ENCODE data around the gene PAXIP1.

PAXIP1 gene

GRCh38 chr7:154909241-154910105 lies 93.5 kb downstream of the PAXIP1 start:
- Mint-ChIP-seq H3K9me3 (no peaks in the 10 kb centered on the region), H3K36me3 (ENCODE audit: low read depth) (no peaks in the 10 kb centered on the region), H3K27ac (no peak overlapping the region), H3K27me3 (ENCODE audit: low read depth) (peaks cover 3% of the 10 kb centered on the region), H3K4me3 (no peak overlapping the region), H3K4me1 (ENCODE audit: low read depth) (peaks cover 4% of the 10 kb centered on the region)
- no peak for DNase-seq (ENCODE audit: low spot score)

DNA sequence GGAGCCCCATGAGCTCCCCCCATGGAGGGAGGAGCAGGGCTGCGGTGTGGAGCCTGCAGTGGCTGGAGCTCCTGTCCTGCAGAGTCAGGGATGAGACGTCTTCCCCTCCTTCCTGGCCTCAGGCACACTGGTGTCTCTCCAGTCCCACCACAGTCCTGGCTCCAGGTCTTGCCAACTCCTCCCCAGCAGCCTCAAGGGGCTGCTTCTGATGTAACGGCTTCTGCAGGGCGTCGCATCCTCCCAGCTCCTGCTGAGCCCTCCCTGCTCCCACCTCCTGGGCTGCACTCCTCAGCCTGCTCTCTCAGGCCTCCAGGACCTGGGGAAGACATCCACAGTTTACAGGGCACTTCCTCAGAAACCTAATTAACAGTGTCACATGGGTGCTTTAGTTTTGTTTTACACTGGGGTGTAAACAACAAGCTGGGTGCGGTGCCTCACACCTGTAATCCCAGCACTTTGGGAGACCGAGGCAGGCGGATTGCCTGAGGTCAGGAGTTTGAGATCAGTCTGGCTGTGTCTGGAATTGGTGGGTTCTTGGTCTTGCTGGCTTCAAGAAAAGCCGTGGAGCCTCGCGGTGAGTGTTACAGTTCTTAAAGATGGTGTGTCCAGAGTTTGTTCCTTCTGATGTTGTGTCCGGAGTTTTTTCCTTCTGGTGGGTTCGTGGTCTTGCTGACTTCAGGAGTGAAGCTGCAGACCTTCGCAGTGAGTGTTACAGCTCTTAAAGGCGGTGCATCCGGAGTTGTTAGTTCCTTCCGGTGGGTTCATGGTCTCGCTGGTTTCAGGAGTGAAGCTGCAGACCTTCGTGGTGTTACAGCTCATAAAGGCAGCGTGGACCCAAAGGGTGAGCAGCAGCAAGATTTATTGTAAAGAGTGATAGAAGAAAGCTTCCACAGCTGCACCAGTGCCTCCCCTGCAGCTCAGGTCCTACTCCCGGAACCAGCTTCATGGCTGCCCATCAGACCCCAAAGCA lies 95.0 kb downstream of the PAXIP1 start:
- H3K4me3 Mint-ChIP-seq, result peak overlapping the region; percentile 4
- DNase-seq (ENCODE audit: low spot score), result no peak
- no peaks in the 10 kb centered on the region for H3K9me3 Mint-ChIP-seq
- no peaks in the 10 kb centered on the region for H3K4me1 Mint-ChIP-seq (ENCODE audit: low read depth)
- no peak overlapping the region for H3K27ac Mint-ChIP-seq
- H3K27me3 Mint-ChIP-seq (ENCODE audit: low read depth), result no peaks in the 10 kb centered on the region
- no peaks in the 10 kb centered on the region for H3K36me3 Mint-ChIP-seq (ENCODE audit: low read depth)

DNA sequence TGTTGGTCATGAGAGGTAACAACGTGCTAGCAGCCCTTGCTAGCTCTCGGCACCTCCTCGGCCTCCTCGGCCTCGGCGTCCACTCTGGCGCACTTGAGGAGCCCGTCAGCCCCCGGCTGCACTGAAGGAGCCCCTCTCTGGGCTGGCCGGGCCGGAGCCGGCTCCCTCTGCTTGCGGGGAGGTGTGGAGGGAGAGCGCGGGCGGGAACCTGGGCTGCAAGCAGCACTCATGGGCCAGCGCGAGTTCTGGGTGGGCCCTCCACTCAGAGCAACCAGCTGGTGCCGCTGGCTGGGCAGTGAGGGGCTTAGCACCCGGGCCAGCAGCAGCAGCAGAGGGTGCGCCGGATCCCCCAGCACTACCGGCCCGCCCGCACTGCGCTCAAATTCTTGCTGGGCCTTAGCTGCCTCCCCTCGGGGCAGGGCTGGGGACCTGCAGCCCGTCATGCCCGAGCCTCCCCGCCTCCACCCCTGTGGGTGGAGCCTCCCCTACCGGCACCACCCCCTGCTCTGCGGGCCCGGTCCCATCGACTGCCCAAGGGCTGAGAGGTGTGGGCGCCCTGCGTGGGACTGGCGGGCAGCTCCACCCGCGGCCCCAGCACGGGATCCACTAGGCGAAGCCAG lies 96.1 kb downstream of the PAXIP1 start:
- no peaks in the 10 kb centered on the region for H3K9me3 Mint-ChIP-seq

DNA sequence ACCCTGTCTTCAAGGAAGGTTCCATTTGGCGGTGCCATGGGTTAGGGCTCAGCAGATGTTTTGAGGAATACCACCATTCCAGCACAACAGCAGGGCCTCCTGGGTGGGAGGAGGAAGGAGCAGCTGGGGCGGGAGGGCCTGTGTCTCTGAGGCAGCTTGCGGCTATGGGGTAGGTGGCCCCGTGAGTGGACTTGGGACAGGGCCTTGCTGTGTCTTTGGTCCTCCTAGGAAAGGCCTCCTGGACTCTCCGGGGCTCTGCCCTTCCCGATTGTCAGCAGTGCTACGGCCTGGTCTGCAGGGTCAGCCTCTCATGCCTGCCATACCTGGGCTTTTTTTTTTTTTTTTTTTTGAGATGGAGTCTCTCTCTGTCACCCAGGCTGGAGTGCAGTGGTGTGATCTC lies 96.7 kb downstream of the PAXIP1 start:
- no peak overlapping the region for H3K4me3 Mint-ChIP-seq
- no peak for DNase-seq (ENCODE audit: low spot score)
- no peak overlapping the region for H3K27ac Mint-ChIP-seq
- H3K4me1 Mint-ChIP-seq (ENCODE audit: low read depth), result no peaks in the 10 kb centered on the region
- H3K27me3 Mint-ChIP-seq (ENCODE audit: low read depth), result no peaks in the 10 kb centered on the region
- no peaks in the 10 kb centered on the region for H3K36me3 Mint-ChIP-seq (ENCODE audit: low read depth)
- no peaks in the 10 kb centered on the region for H3K9me3 Mint-ChIP-seq

More for the DNA sequence above, 96.1 kb downstream of the PAXIP1 start:
- H3K36me3 Mint-ChIP-seq (ENCODE audit: low read depth), result no peaks in the 10 kb centered on the region
- no peaks in the 10 kb centered on the region for H3K27me3 Mint-ChIP-seq (ENCODE audit: low read depth)
- no peaks in the 10 kb centered on the region for H3K4me1 Mint-ChIP-seq (ENCODE audit: low read depth)
- DNase-seq (ENCODE audit: low spot score), result no peak
- H3K4me3 Mint-ChIP-seq, result no peak overlapping the region
- no peak overlapping the region for H3K27ac Mint-ChIP-seq

DNA sequence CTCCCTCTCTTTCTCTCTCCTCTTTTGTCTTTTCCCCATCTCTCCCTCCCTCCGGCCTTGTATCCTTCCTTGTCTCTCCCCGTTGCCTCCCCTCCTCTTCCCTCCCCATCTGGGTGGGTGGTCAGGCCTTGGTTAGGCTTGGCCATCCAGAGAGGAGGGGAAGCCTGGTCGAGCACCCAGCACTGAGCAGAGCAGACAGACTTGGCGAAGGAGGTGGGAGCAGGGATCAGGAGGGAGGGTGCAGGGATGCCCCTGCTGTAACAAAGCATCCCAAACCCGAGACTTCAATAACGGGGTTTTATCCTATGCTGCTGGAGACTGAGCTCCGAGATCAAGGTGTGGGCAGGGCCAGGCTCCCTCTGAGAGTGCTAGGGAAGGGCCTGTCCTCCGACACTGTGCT lies 97.3 kb downstream of the PAXIP1 start:
- no peaks in the 10 kb centered on the region for H3K4me1 Mint-ChIP-seq (ENCODE audit: low read depth)
- H3K36me3 Mint-ChIP-seq (ENCODE audit: low read depth), result no peaks in the 10 kb centered on the region
- H3K27ac Mint-ChIP-seq, result no peak overlapping the region
- H3K27me3 Mint-ChIP-seq (ENCODE audit: low read depth), result no peaks in the 10 kb centered on the region
- no peak for DNase-seq (ENCODE audit: low spot score)
- H3K9me3 Mint-ChIP-seq, result no peaks in the 10 kb centered on the region
- H3K4me3 Mint-ChIP-seq, result no peak overlapping the region

- no peak overlapping the region for H3K4me3 Mint-ChIP-seq
Observed at GRCh38 chr7:154905146-154905545, 97.8 kb downstream of the PAXIP1 start.

DNA sequence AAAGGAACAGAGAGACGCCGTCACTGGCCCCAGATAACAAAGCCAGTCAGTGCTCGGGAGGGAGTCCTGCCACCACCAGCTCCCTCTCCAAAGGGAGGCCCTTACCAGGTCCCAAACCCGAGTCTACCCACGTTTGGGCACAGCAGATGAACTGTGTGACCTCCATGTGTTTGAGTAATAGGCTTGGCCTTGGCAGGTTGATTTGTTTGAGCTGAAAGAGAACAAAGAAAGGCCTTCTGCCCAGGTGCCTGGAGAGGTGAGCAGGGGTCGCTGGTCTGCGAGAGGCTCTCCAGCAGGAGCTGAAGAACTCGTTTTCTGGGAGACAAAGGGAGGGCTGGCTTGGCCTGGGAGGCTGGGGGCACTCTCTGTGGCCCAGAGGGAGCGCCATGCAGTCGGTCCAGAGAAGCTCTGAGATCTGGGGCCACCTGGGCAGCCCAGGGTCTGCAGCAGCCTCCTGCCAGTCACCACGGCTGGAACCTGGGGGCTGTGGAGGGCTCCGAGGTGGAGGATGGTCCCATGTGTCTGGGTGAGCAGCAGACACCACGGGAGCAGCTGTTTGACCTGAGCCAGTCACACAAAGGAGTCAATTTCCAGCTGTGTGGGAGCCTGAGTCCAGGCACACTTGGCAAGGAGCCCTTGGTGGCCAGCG lies 99.7 kb downstream of the PAXIP1 start:
- Mint-ChIP-seq H3K36me3 (ENCODE audit: low read depth) (no peaks in the 10 kb centered on the region), H3K27me3 (ENCODE audit: low read depth) (no peaks in the 10 kb centered on the region), H3K4me1 (ENCODE audit: low read depth) (no peaks in the 10 kb centered on the region), H3K9me3 (no peaks in the 10 kb centered on the region), H3K4me3 (no peak overlapping the region), H3K27ac (no peak overlapping the region)
- DNase-seq (ENCODE audit: low spot score), result no peak

More at GRCh38 chr7:154905146-154905545, 97.8 kb downstream of the PAXIP1 start:
- H3K36me3 Mint-ChIP-seq (ENCODE audit: low read depth), result no peaks in the 10 kb centered on the region
- H3K27me3 Mint-ChIP-seq (ENCODE audit: low read depth), result no peaks in the 10 kb centered on the region
- DNase-seq (ENCODE audit: low spot score), result no peak
- H3K27ac Mint-ChIP-seq, result no peak overlapping the region
- H3K4me1 Mint-ChIP-seq (ENCODE audit: low read depth), result no peaks in the 10 kb centered on the region
- no peaks in the 10 kb centered on the region for H3K9me3 Mint-ChIP-seq

GRCh38 chr7:154902600-154903082 lies 100.3 kb downstream of the PAXIP1 start:
- Mint-ChIP-seq H3K4me1 (ENCODE audit: low read depth) (no peaks in the 10 kb centered on the region), H3K9me3 (no peaks in the 10 kb centered on the region), H3K27ac (no peak overlapping the region), H3K4me3 (no peak overlapping the region), H3K36me3 (ENCODE audit: low read depth) (no peaks in the 10 kb centered on the region), H3K27me3 (ENCODE audit: low read depth) (no peaks in the 10 kb centered on the region)
- DNase-seq (ENCODE audit: low spot score), result no peak

GRCh38 chr7:154899862-154900261 lies 103.1 kb downstream of the PAXIP1 start:
- H3K9me3 Mint-ChIP-seq, result no peaks in the 10 kb centered on the region
- H3K4me3 Mint-ChIP-seq, result no peak overlapping the region
- H3K36me3 Mint-ChIP-seq (ENCODE audit: low read depth), result no peaks in the 10 kb centered on the region
- H3K27me3 Mint-ChIP-seq (ENCODE audit: low read depth), result peaks cover 4% of the 10 kb centered on the region
- H3K27ac Mint-ChIP-seq, result no peak overlapping the region
- H3K4me1 Mint-ChIP-seq (ENCODE audit: low read depth), result no peaks in the 10 kb centered on the region
- DNase-seq (ENCODE audit: low spot score), result no peak

- no peaks in the 10 kb centered on the region for H3K4me1 Mint-ChIP-seq (ENCODE audit: low read depth)
Observed at GRCh38 chr7:154898973-154899855, 103.7 kb downstream of the PAXIP1 start.

GRCh38 chr7:154896076-154896475 lies 106.8 kb downstream of the PAXIP1 start:
- no peak for DNase-seq (ENCODE audit: low spot score)
- no peaks in the 10 kb centered on the region for H3K4me1 Mint-ChIP-seq (ENCODE audit: low read depth)
- H3K9me3 Mint-ChIP-seq, result no peaks in the 10 kb centered on the region
- peaks cover 4% of the 10 kb centered on the region for H3K27me3 Mint-ChIP-seq (ENCODE audit: low read depth)
- no peak overlapping the region for H3K27ac Mint-ChIP-seq
- H3K36me3 Mint-ChIP-seq (ENCODE audit: low read depth), result no peaks in the 10 kb centered on the region
- no peak overlapping the region for H3K4me3 Mint-ChIP-seq

More at GRCh38 chr7:154898973-154899855, 103.7 kb downstream of the PAXIP1 start:
- DNase-seq (ENCODE audit: low spot score), result no peak
- Mint-ChIP-seq H3K27me3 (ENCODE audit: low read depth) (peaks cover 4% of the 10 kb centered on the region), H3K36me3 (ENCODE audit: low read depth) (no peaks in the 10 kb centered on the region), H3K27ac (no peak overlapping the region), H3K4me3 (no peak overlapping the region), H3K9me3 (no peaks in the 10 kb centered on the region)

Measured in T-helper 2 cell treated with Interferon-gamma antibody and Interleukin-4, amounts not matched to agents 5 μg/mL and 100 μg/mL, for 36 hours (primary cell).